ENCODE data around the gene ZNF581. TPM values are rescaled to one million over a fixed set of nuclear protein-coding genes. Genes with fewer than 3 reads are reported as not detected.

The ZNF581 gene
- total RNA-seq, 2 donors from 2014 or later = 16.0 to 20.3 TPM

DNA sequence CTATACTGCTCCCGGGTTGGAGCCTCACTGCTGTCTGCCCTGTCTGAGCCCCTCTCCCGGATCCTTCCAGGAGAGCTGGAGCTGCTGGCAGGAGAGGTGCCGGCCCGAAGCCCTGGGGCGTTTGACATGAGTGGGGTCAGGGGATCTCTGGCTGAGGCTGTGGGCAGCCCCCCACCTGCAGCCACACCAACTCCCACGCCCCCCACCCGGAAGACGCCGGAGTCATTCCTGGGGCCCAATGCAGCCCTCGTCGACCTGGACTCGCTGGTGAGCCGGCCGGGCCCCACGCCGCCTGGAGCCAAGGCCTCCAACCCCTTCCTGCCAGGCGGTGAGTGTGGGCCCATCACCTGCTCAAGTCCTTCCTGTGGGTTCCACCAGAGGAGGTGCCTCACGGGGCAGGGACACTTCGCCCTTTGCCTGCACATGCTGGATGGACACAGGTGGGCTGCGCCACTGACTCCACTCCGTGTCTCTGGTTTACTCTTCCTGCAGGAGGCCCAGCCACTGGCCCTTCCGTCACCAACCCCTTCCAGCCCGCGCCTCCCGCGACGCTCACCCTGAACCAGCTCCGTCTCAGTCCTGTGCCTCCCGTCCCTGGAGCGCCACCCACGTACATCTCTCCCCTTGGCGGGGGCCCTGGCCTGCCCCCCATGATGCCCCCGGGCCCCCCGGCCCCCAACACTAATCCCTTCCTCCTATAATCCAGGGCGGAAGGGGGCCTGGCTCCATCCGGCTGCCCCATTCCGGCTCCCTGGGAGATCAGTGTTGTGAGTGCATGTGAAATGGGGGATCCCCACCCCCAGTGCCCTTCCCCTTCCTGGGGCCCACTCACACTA, 51.4 kb downstream of the ZNF581 start:
- no peak overlapping the region for H3K27ac ChIP-seq
- DNase-seq = no peak
- H3K4me3 ChIP-seq = no peak overlapping the region
- H3K4me1 ChIP-seq = no peaks in the 10 kb centered on the region
- intact Hi-C loops (cut with DNase I) = no loop called here
- H3K36me3 ChIP-seq = peaks cover 32% of the 10 kb centered on the region
- TF ChIP-seq, protein P1, sequence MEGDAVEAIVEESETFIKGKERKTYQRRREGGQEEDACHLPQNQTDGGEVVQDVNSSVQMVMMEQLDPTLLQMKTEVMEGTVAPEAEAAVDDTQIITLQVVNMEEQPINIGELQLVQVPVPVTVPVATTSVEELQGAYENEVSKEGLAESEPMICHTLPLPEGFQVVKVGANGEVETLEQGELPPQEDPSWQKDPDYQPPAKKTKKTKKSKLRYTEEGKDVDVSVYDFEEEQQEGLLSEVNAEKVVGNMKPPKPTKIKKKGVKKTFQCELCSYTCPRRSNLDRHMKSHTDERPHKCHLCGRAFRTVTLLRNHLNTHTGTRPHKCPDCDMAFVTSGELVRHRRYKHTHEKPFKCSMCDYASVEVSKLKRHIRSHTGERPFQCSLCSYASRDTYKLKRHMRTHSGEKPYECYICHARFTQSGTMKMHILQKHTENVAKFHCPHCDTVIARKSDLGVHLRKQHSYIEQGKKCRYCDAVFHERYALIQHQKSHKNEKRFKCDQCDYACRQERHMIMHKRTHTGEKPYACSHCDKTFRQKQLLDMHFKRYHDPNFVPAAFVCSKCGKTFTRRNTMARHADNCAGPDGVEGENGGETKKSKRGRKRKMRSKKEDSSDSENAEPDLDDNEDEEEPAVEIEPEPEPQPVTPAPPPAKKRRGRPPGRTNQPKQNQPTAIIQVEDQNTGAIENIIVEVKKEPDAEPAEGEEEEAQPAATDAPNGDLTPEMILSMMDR (IDR thresholded peaks at IDR 0.05) = no peak
- H3K9ac ChIP-seq (ENCODE audit: low read depth in 2 of 2, low read length in 2 of 2) = no peak overlapping the region
- no peaks in the 10 kb centered on the region for H3K27me3 ChIP-seq
- no peaks in the 10 kb centered on the region for H3K9me3 ChIP-seq

Other genes starting within 250 kb of the ZNF581 start
- gene UBE2S, start 235.9 kb upstream of the ZNF581 start, total RNA-seq = 100 to 1,000 TPM in 1 of 2 donors, 10 to 100 TPM in 1; 43.8 to 147 TPM
- not detected for gene SHISA7, start 200.3 kb upstream of the ZNF581 start, total RNA-seq
- 100 to 1,000 TPM in 1 of 2 donors, 10 to 100 TPM in 1; 89.8 to 132 TPM for gene ISOC2, start 182.0 kb upstream of the ZNF581 start, total RNA-seq
- not detected for gene C19orf85, start 178.9 kb upstream of the ZNF581 start, total RNA-seq
- 1 to 10 TPM; 8.6 to 8.9 TPM for gene ZNF628, start 167.0 kb upstream of the ZNF581 start, total RNA-seq
- 1 to 10 TPM; 4.9 to 7.7 TPM for gene NAT14, start 158.5 kb upstream of the ZNF581 start, total RNA-seq
- 1 to 10 TPM; 2.2 to 7.4 TPM for gene SSC5D, start 155.2 kb upstream of the ZNF581 start, total RNA-seq
- gene SBK2, start 106.5 kb upstream of the ZNF581 start, total RNA-seq = not detected
- gene SBK3, start 98.1 kb upstream of the ZNF581 start, total RNA-seq = not detected
- 1 to 10 TPM; 8.0 to 8.7 TPM for gene ZNF579, start 62.8 kb upstream of the ZNF581 start, total RNA-seq
- 10 to 100 TPM; 12.2 to 14.5 TPM for gene FIZ1, start 44.1 kb upstream of the ZNF581 start, total RNA-seq
- gene ZNF524, start 43.4 kb upstream of the ZNF581 start, total RNA-seq = 10 to 100 TPM; 30.4 to 33.9 TPM
- gene ZNF865, start 38.0 kb upstream of the ZNF581 start, total RNA-seq = 10 to 100 TPM; 12.9 to 13.1 TPM
- gene ZNF784, start 19.1 kb upstream of the ZNF581 start, total RNA-seq = 10 to 100 TPM in 1 of 2 donors, 1 to 10 TPM in 1; 9.9 to 10.2 TPM
- 10 to 100 TPM; 18.0 to 28.6 TPM for gene ZNF580, start 2.6 kb upstream of the ZNF581 start, total RNA-seq
- gene CCDC106, start 4.6 kb downstream of the ZNF581 start, total RNA-seq = 1 to 10 TPM; 2.6 to 4.8 TPM
- 100 to 1,000 TPM; 146 to 289 TPM for gene U2AF2, start 11.4 kb downstream of the ZNF581 start, total RNA-seq
- gene EPN1, start 31.6 kb downstream of the ZNF581 start, total RNA-seq = 100 to 1,000 TPM; 257 to 259 TPM
- not detected for gene NLRP9, start 94.8 kb downstream of the ZNF581 start, total RNA-seq
- not detected for gene RFPL4A, start 115.4 kb downstream of the ZNF581 start, total RNA-seq
- not detected for gene RFPL4AL1, start 125.5 kb downstream of the ZNF581 start, total RNA-seq
- under 1 TPM in 1 of 2 donors, not detected in 1; 0.07 TPM for gene NLRP11, start 188.3 kb downstream of the ZNF581 start, total RNA-seq
- not detected for gene NLRP4, start 192.9 kb downstream of the ZNF581 start, total RNA-seq